ENCODE data around the gene CCNI. TPM values are rescaled to one million over a fixed set of nuclear protein-coding genes. Genes with fewer than 3 reads are reported as not detected.

CCNI gene, protein sequence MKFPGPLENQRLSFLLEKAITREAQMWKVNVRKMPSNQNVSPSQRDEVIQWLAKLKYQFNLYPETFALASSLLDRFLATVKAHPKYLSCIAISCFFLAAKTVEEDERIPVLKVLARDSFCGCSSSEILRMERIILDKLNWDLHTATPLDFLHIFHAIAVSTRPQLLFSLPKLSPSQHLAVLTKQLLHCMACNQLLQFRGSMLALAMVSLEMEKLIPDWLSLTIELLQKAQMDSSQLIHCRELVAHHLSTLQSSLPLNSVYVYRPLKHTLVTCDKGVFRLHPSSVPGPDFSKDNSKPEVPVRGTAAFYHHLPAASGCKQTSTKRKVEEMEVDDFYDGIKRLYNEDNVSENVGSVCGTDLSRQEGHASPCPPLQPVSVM
- total RNA-seq, result 10 to 100 TPM; 95.2 to 95.3 TPM

DNA sequence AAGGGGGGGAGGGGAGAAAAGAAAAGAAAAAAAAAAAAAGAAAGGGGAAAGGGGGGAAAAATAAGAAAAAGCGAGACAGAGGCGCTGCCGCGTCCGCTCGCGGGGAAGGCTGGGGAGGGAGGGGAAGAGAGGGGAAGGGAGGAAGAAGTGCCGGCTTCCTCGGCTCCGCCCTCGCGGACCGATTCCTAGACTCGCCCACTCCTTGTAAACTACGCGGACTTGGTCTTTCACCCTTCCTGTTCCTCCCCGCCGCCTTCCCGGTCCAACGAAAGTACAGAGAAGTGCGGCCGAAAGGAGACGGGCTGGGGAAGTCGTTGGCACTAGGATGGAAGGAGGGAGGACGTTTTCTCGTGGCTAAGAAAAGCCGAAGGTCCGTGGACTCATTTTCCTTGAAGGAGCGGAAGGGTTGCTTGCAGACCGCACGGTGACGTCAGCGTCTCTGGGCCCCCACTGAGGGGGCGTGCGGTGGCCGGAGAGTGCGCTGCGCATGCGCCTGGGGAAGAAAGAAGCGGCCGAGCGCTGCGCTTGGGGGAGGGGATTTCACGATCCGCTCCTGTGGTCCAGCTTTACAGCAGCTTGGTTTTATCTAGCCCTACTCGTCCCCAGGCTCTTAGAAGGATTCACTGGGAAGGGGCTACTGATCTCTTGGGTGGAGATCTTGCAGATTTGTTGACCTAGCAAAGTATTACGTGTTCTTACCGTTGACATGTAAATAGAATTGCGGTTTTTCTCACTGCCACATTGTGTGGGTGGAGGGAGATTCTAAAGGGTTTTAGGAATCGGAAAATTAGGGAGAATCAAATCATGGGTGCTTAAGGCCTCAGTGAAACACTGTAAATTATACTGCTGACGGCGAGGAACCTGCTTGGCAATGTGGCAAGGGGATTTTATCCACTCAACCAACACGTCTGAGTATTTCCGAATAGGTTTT is at the start of gene CCNI:
CCNI (minus strand) TSS at position 121 of the 931 bp plus-strand sequence. CDS start 9,627 bp downstream, outside the sequence.

Other genes starting within 250 kb of the CCNI start
- not detected for gene SOWAHB, start 177.8 kb downstream of the CCNI start, total RNA-seq
- 100 to 1,000 TPM in 1 of 2 donors, 10 to 100 TPM in 1; 74.3 to 105 TPM for gene SEPTIN11, start 126.2 kb downstream of the CCNI start, total RNA-seq
- 10 to 100 TPM; 11.0 to 14.5 TPM for gene CCNG2, start 81.2 kb upstream of the CCNI start, total RNA-seq